Measurements from ENCODE around the gene CECR2. TPM values are rescaled to one million over a fixed set of nuclear protein-coding genes. Genes with fewer than 3 reads are reported as not detected.

Gene CECR2
- total and polyA plus RNA-seq, 12 donors = 1.1 to 9.1 (median 6.3) TPM

DNA sequence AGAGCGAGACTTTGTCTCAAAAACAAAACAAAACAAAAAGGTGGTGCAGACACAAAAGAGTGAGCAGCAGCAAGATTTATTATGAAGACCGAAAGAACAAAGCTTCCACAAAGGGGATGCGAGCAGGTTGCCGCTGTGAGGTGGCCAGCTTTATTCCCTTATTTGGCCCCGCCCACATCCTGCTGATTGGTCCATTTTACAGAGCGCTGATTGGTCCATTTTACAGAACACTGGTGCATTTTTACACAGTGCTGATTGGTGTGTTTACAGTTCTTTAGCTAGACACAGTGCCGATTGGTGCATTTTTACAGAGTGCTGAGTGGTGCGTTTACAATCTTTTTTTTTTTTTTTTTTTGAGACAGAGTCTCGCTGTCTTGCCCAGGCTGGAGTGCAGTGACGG is 77.4 kb downstream of the CECR2 start:
- ATAC-seq (no peak), DNase-seq (no peak)
- no peak for TF ChIP-seq CTCF (IDR thresholded peaks at IDR 0.05)
- intact Hi-C loops (cut with DNase I) = no loop called here
- Histone ChIP-seq H3K27ac (no peak overlapping the region), H3K4me3 (no peak overlapping the region), H3K9me3 (no peaks in the 10 kb centered on the region), H3K36me3 (peaks cover 0 to 5% (median 0%) of the 10 kb centered on the region in 9 donors), H3K27me3 (no peaks in the 10 kb centered on the region), H3K4me1 (peaks cover 0 to 11% (median 0%) of the 10 kb centered on the region in 9 donors)
- 97 to 98% methylated on average over 10 of the region's 10 CpGs for WGBS, 2 donors

GRCh38 chr22:17451316-17451715 is 82.1 kb downstream of the CECR2 start:
- DNase-seq (no peak), ATAC-seq (no peak)
- Histone ChIP-seq H3K27ac (no peak overlapping the region), H3K36me3 (peaks cover 0 to 5% (median 0%) of the 10 kb centered on the region in 9 donors), H3K4me1 (no peaks in the 10 kb centered on the region), H3K27me3 (no peaks in the 10 kb centered on the region), H3K9me3 (peaks cover 0 to 8% (median 0%) of the 10 kb centered on the region in 11 donors), H3K4me3 (no peak overlapping the region)
- intact Hi-C loops (cut with DNase I) = no loop called here
- WGBS, 2 donors = 81 to 84% methylated on average over 5 of the region's 5 CpGs
- TF ChIP-seq CTCF (IDR thresholded peaks at IDR 0.05) = no peak

DNA sequence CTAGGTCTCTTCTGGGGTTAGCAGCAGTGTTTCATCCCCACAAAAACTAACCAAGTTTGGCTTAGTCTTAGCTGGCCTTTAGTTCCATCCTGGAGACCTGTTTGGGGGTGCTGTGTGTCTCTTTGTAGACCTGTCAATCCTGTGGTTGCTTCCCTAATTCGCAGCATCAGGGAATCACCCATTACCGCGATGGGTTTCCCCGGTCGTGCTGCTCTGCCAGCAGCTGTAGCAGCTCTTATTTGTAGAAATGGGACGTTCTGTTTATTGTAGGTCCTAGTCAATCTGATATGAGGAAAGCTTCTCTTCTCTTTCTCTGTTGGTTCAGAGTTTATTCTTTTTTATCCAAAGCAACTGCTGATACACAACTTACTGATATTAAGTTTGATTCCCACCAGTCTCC is 91.6 kb downstream of the CECR2 start:
- Histone ChIP-seq H3K4me3 (no peak overlapping the region), H3K27me3 (no peaks in the 10 kb centered on the region), H3K27ac (no peak overlapping the region), H3K4me1 (no peaks in the 10 kb centered on the region), H3K36me3 (no peaks in the 10 kb centered on the region), H3K9me3 (no peaks in the 10 kb centered on the region)
- intact Hi-C loops (cut with DNase I) = no loop called here
- no peak for ATAC-seq
- 83 to 86% methylated on average over 6 of the region's 6 CpGs for WGBS, 2 donors
- no peak for DNase-seq
- no peak for TF ChIP-seq CTCF (IDR thresholded peaks at IDR 0.05)

- H3K27ac ChIP-seq = peak overlapping the region in 1 of 10 donors; percentile 24
- H3K27me3 ChIP-seq = peaks cover 0 to 9% (median 0%) of the 10 kb centered on the region in 7 donors
- intact Hi-C loops (cut with DNase I) = loop anchor here in 3 of 10 donors (5.0 to 10.0 kb wide), 3 partner anchors 34 to 106 kb away; partner anchors contain the start of gene CECR2 (in 1 of the 3)
- ATAC-seq = no peak
- H3K9me3 ChIP-seq = no peaks in the 10 kb centered on the region
- 89 to 94% methylated on average over 4 of the region's 4 CpGs for WGBS, 2 donors
- DNase-seq = no peak
- no peaks in the 10 kb centered on the region for H3K36me3 ChIP-seq
- no peak for TF ChIP-seq CTCF (IDR thresholded peaks at IDR 0.05)
- H3K4me3 ChIP-seq = no peak overlapping the region
- peaks cover 0 to 25% (median 16%) of the 10 kb centered on the region in 9 donors for H3K4me1 ChIP-seq
Measured at GRCh38 chr22:17470880-17471500, 101.7 kb downstream of the CECR2 start.
